ENCODE measurements around the gene GOLGA6L9.
"Not testable (repeated sequence)": the region's sequence is repeated elsewhere in the genome, so short reads cannot be mapped to it uniquely, and the experiment has no call there.

GRCh38 chr15:82381330-82381955 is 48.2 kb upstream of the GOLGA6L9 start:
- TF ChIP-seq POLR2AphosphoS5 (IDR thresholded peaks at IDR 0.05; ENCODE audit: low read depth); CTCF (IDR thresholded peaks at IDR 0.05; ENCODE audit: insufficient read depth, low read length); SPI1 (IDR thresholded peaks at IDR 0.05; ENCODE audit: borderline replicate concordance, low read depth); REST (IDR thresholded peaks at IDR 0.05; ENCODE audit: insufficient replicate concordance, low read depth): not testable (repeated sequence)
